Cerebellar cortex (tissue), 1 donor: ENCODE data around the gene NSG2.
"Not testable (repeated sequence)": the region's sequence is repeated elsewhere in the genome, so short reads cannot be mapped to it uniquely, and the experiment has no call there.

Experiments used
- DNase-seq: peaks from one replicate; pipeline ENCODE4 v3.0.0-alpha.2; 2015; ENCODE audit warnings: low spot score

Gene NSG2

GRCh38 chr5:174101195-174101730, 55.8 kb downstream of the NSG2 start:
- no peak for DNase-seq

- DNase-seq, result not testable (repeated sequence)
These were observed 57.1 kb downstream of the NSG2 start for GRCh38 chr5:174102574-174102973.

GRCh38 chr5:174106997-174107655, 61.6 kb downstream of the NSG2 start:
- no peak for DNase-seq

- DNase-seq, result no peak
These were observed 63.2 kb downstream of the NSG2 start for GRCh38 chr5:174108745-174109144.

- no peak for DNase-seq
These were observed 64.3 kb downstream of the NSG2 start for GRCh38 chr5:174109698-174110260.

- no peak for DNase-seq
These were observed 64.8 kb downstream of the NSG2 start for GRCh38 chr5:174110310-174110709.

- peak; percentile 25 for DNase-seq
These were observed 65.9 kb downstream of the NSG2 start for GRCh38 chr5:174111287-174111973.

- DNase-seq, result no peak
These were observed 69.7 kb downstream of the NSG2 start for GRCh38 chr5:174115226-174115625.

- no peak for DNase-seq
These were observed 73.4 kb downstream of the NSG2 start for GRCh38 chr5:174118823-174119467.

- DNase-seq, result no peak
These were observed 74.0 kb downstream of the NSG2 start for GRCh38 chr5:174119468-174119881.

- DNase-seq, result no peak
These were observed 75.0 kb downstream of the NSG2 start for GRCh38 chr5:174120401-174121005.

GRCh38 chr5:174134545-174134944, 89.0 kb downstream of the NSG2 start:
- DNase-seq, result no peak

- peak; percentile 54 for DNase-seq
These were observed 94.1 kb downstream of the NSG2 start for GRCh38 chr5:174139623-174140022.

- DNase-seq, result no peak
These were observed 95.0 kb downstream of the NSG2 start for GRCh38 chr5:174140452-174141020.

GRCh38 chr5:174141398-174141797, 95.9 kb downstream of the NSG2 start:
- DNase-seq, result no peak

GRCh38 chr5:174145091-174145490, 99.6 kb downstream of the NSG2 start:
- DNase-seq, result no peak

- peak; percentile 36 for DNase-seq
These were observed 100.3 kb downstream of the NSG2 start for GRCh38 chr5:174145821-174146220.

GRCh38 chr5:174146556-174146955, 101.0 kb downstream of the NSG2 start:
- DNase-seq, result no peak

- DNase-seq, result not testable (repeated sequence)
These were observed 101.5 kb downstream of the NSG2 start for GRCh38 chr5:174147012-174147411.

GRCh38 chr5:174147551-174147950, 102.0 kb downstream of the NSG2 start:
- no peak for DNase-seq

GRCh38 chr5:174148721-174149120, 103.2 kb downstream of the NSG2 start:
- DNase-seq, result no peak

- DNase-seq, result no peak
These were observed 103.9 kb downstream of the NSG2 start for GRCh38 chr5:174149426-174149825.
